ENCODE data around the gene MGLL. TPM values are rescaled to one million over a fixed set of nuclear protein-coding genes. Genes with fewer than 3 reads are reported as not detected.

Gene MGLL
- total RNA-seq, 1 experiment from 2014 or later, result 6.8 TPM

DNA sequence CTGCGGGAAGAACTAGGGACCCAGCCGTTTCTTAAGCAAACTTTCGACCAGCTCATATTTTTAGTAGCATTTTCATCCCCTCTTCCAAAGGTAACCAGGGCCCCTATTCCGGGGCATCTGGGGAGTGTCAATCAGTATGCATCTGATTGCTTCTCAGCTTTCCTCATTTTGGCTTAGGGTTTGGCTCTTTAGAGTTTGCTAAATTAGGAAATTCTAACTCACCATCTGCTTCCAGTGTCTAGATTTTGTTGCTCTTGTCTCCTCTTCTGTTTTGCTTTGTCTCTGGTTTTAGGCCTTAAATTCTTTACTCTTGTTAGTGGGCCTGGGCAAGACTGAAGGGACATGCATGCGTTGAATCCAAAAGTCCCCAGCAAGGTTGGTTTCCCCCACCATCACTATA, 159.2 kb downstream of the MGLL start:
- intact Hi-C loops (cut with micrococcal nuclease), result no loop called here
- H4K20me1 ChIP-seq (ENCODE audit: insufficient read depth), result no peaks in the 10 kb centered on the region
- no peaks in the 10 kb centered on the region for H3K79me2 ChIP-seq (ENCODE audit: insufficient read depth, low read length)
- no peak overlapping the region for H3K4me3 ChIP-seq (replicated peaks in 1 of 2; ENCODE audit: low read depth in 1 of 2, low read length in 2 of 2)
- no peaks in the 10 kb centered on the region for H3K9me3 ChIP-seq (ENCODE audit: control insufficient read depth in 1 of 2, insufficient read depth in 1 of 2, low read depth in 1 of 2, low read length in 2 of 2)
- no peaks in the 10 kb centered on the region for H3K27me3 ChIP-seq (ENCODE audit: insufficient read depth, low read length)
- ATAC-seq (no peak), DNase-seq (ENCODE audit: low read depth, low spot score) (no peak)
- RAD21 ChIA-PET (ENCODE audit: low non-redundant PET in 1 of 2, low total read pairs in 2 of 2, uncharacterized antibody in 2 of 2, unreplicated experiment in 2 of 2), result no interaction called here
- H3K9me2 ChIP-seq (ENCODE audit: insufficient read depth), result no peaks in the 10 kb centered on the region
- H3K36me3 ChIP-seq (ENCODE audit: control insufficient read depth in 1 of 2, insufficient read depth in 2 of 2, low read length in 2 of 2), result no peaks in the 10 kb centered on the region
- TF ChIP-seq EGR1 (IDR thresholded peaks at IDR 0.05; ENCODE audit: low read depth) (no peak), YY1 (IDR thresholded peaks at IDR 0.05; ENCODE audit: extremely low read depth, insufficient replicate concordance, low read depth, low read length) (no peak), TCF7L2 (IDR thresholded peaks at IDR 0.05; ENCODE audit: borderline replicate concordance, extremely low read depth, insufficient read depth, insufficient read length) (no peak), ZFX (IDR thresholded peaks at IDR 0.05) (no peak), SRF (IDR thresholded peaks at IDR 0.05; ENCODE audit: low read depth) (no peak), FOSL1 (IDR thresholded peaks at IDR 0.05; ENCODE audit: low read depth) (no peak), SP1 (IDR thresholded peaks at IDR 0.05; ENCODE audit: low read depth) (no peak)
- CTCF ChIA-PET, result no interaction called here
- H3K4me2 ChIP-seq (ENCODE audit: low read length), result no peak overlapping the region
- H3K27ac ChIP-seq (ENCODE audit: low read depth, low read length), result no peak overlapping the region
- no TSS peak for BruUV-seq (replicated peaks)
- H3K4me1 ChIP-seq (ENCODE audit: control insufficient read depth in 1 of 2, insufficient read depth in 2 of 2, low read length in 2 of 2), result no peaks in the 10 kb centered on the region
- H2AFZ ChIP-seq (ENCODE audit: low read depth, low read length, poor library complexity, severe bottlenecking), result no peak overlapping the region
- POLR2A ChIA-PET, result no interaction called here
- no peak overlapping the region for H3K9ac ChIP-seq (ENCODE audit: low read length)

DNA sequence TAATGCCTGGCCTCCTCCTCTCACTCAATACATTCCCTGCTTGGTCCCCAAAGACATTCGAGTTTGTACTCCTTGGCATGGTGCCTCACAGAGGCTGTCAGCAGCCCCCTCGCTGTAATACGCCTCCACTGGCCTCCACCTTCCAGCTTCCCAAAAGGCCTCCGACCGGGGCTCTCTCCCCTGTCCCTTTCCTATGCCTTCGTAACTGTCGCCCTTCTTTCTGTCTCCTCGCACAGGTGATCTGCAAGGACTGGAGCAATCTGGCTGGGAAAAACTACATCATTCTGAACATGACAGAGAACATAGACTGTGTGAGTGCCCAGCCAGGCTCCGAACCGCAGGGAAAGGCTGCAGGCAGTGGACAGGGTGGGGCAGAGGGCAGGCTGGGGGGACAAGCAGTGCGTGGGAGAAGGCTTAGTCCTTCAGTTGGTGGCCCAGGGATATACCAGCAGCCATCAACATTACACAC, 160.3 kb downstream of the MGLL start:
- no peaks in the 10 kb centered on the region for H3K9me2 ChIP-seq (ENCODE audit: insufficient read depth)
- ATAC-seq (no peak), DNase-seq (ENCODE audit: low read depth, low spot score) (no peak)
- intact Hi-C loops (cut with micrococcal nuclease), result no loop called here
- H3K4me3 ChIP-seq (replicated peaks in 1 of 2; ENCODE audit: low read depth in 1 of 2, low read length in 2 of 2), result no peak overlapping the region
- H4K20me1 ChIP-seq (ENCODE audit: insufficient read depth), result no peaks in the 10 kb centered on the region
- TF ChIP-seq EZH2 (IDR thresholded peaks at IDR 0.05) (no peak), FOSL1 (IDR thresholded peaks at IDR 0.05; ENCODE audit: low read depth) (no peak), CBX3 (IDR thresholded peaks at IDR 0.05; ENCODE audit: low read depth) (no peak)
- H3K4me2 ChIP-seq (ENCODE audit: low read length), result no peak overlapping the region
- no peaks in the 10 kb centered on the region for H3K4me1 ChIP-seq (ENCODE audit: control insufficient read depth in 1 of 2, insufficient read depth in 2 of 2, low read length in 2 of 2)
- H3K79me2 ChIP-seq (ENCODE audit: insufficient read depth, low read length), result no peaks in the 10 kb centered on the region
- no peak overlapping the region for H2AFZ ChIP-seq (ENCODE audit: low read depth, low read length, poor library complexity, severe bottlenecking)
- H3K9me3 ChIP-seq (ENCODE audit: control insufficient read depth in 1 of 2, insufficient read depth in 1 of 2, low read depth in 1 of 2, low read length in 2 of 2), result no peaks in the 10 kb centered on the region
- no peaks in the 10 kb centered on the region for H3K27me3 ChIP-seq (ENCODE audit: insufficient read depth, low read length)
- ChIA-PET POLR2A (no interaction called here), RAD21 (ENCODE audit: low non-redundant PET in 1 of 2, low total read pairs in 2 of 2, uncharacterized antibody in 2 of 2, unreplicated experiment in 2 of 2) (interaction anchor here in 1 of 2 experiments (0.8 kb wide), 1 partner anchor 22 kb away, joined by 3 read pairs; no protein-coding TSS in a partner anchor), CTCF (no interaction called here)
- no TSS peak for BruUV-seq (replicated peaks)
- H3K36me3 ChIP-seq (ENCODE audit: control insufficient read depth in 1 of 2, insufficient read depth in 2 of 2, low read length in 2 of 2), result no peaks in the 10 kb centered on the region
- H3K9ac ChIP-seq (ENCODE audit: low read length), result no peak overlapping the region
- H3K27ac ChIP-seq (ENCODE audit: low read depth, low read length), result no peak overlapping the region
